GM12878 (cell line): ENCODE results near the gene AGAP1. TPM values are rescaled to one million over a fixed set of nuclear protein-coding genes. Genes with fewer than 3 reads are reported as not detected.

Experiments used
- ATAC-seq: fragments of 200-7000 bp; cut with Tn5 transposase; 3 replicates; pipeline ENCODE4 v1.9.1; 2020; ENCODE audit warnings: mild to moderate bottlenecking, moderate library complexity
- BruUV-seq: library from RNA; stranded (reverse); fragments of 400-500 nt; replicated peaks from 2 replicates; lab custom pipeline; 2021; lab: Mats Ljungman, UMichigan
- CTCF ChIA-PET: fragments of 300-600 bp; sonication (Branson Sonifier 250); formaldehyde crosslinking; extraction: SDS; loops from one replicate; lab custom pipeline; 2021; ENCODE audit warnings: inconsistent platforms; lab: Yijun Ruan, JAX
- POLR2A ChIA-PET: fragments of 350-600 bp; formaldehyde crosslinking; extraction: SDS; loops from one replicate; lab custom pipeline; 2021; ENCODE audit warnings: inconsistent platforms; lab: Charles Lee
- RAD21 ChIA-PET: fragments of 300-600 bp; sonication (Branson Sonifier 250); formaldehyde crosslinking; loops from one replicate; lab custom pipeline; 2023; ENCODE audit warnings: antibody characterized with exemption; ENCODE audit not compliant: unreplicated experiment; lab: Charles Lee
- SMC1A ChIA-PET: fragments of 300-600 bp; sonication (Branson Sonifier 250); formaldehyde crosslinking; loops from one replicate; lab custom pipeline; 2023; ENCODE audit not compliant: unreplicated experiment, uncharacterized antibody; lab: Charles Lee
- DNase-seq: peaks from one replicate; pipeline ENCODE4 v3.0.0-alpha.2; 2011; ENCODE audit warnings: low read depth, low spot score
- FAIRE-seq: peaks from 3 replicates; lab custom pipeline; 2011; peaks lifted over from hg19 to GRCh38; lab: Jason Lieb, UNC
- H2AFZ ChIP-seq: 2 replicates; pipeline ENCODE4 v1.6.0; 2011; ENCODE audit warnings: low read depth, low read length, control low read depth; ENCODE audit not compliant: control insufficient read depth
- H3K27ac ChIP-seq: 2 replicates; pipeline ENCODE4 v1.5.1; 2011; ENCODE audit warnings: control low read depth; ENCODE audit not compliant: control insufficient read depth, insufficient read depth
- H3K27me3 ChIP-seq, 2 experiments: replicated peaks in 1 of 2; 2 replicates each; pipeline versions ENCODE4 v1.6.0 to v1.6.1; 2011; ENCODE audit warnings: low read length in 1 of 2; ENCODE audit not compliant: control insufficient read depth in 2 of 2, insufficient read depth in 2 of 2
- H3K36me3 ChIP-seq, 2 experiments: 2 replicates each; pipeline ENCODE4 v1.5.1; 2011; ENCODE audit warnings: low read length in 1 of 2; ENCODE audit not compliant: control insufficient read depth in 2 of 2, insufficient read depth in 2 of 2
- H3K4me1 ChIP-seq: 2 replicates; pipeline ENCODE4 v1.6.1; 2011; ENCODE audit warnings: mild to moderate bottlenecking, low read length, moderate library complexity, mixed read lengths; ENCODE audit not compliant: control insufficient read depth, insufficient read depth
- H3K4me2 ChIP-seq: 2 replicates; pipeline ENCODE4 v1.6.0; 2011; ENCODE audit warnings: control low read depth; ENCODE audit not compliant: control insufficient read depth, insufficient read depth
- H3K4me3 ChIP-seq: fragments of 200-600 bp; sonication (generic); 2 replicates; pipeline ENCODE4 v1.5.1; 2016
- H3K79me2 ChIP-seq: 2 replicates; pipeline ENCODE4 v1.6.0; 2011; ENCODE audit warnings: low read length; ENCODE audit not compliant: control insufficient read depth, insufficient read depth
- H3K9ac ChIP-seq: 2 replicates; pipeline ENCODE4 v1.8.0; 2011; ENCODE audit warnings: low read length, control low read depth, mixed read lengths; ENCODE audit not compliant: control insufficient read depth, insufficient read depth
- H3K9me3 ChIP-seq: replicated peaks from 3 replicates; pipeline ENCODE4 v1.5.1; 2011; ENCODE audit warnings: mild to moderate bottlenecking, low read length; ENCODE audit not compliant: control insufficient read depth, insufficient read depth
- H4K20me1 ChIP-seq: 2 replicates; pipeline ENCODE4 v1.6.0; 2011; ENCODE audit not compliant: control insufficient read depth, insufficient read depth
- NFYB ChIP-seq: IDR thresholded peaks from 2 replicates; pipeline ENCODE4 v1.6.1; 2011; ENCODE audit warnings: low read depth, mild to moderate bottlenecking, low read length, improper control_type of control experiment, moderate library complexity; ENCODE audit not compliant: insufficient read depth
- NR2C1 ChIP-seq: fragments of 450-650 bp; IDR thresholded peaks from 2 replicates; pipeline ENCODE4 v1.6.1; 2017; ENCODE audit warnings: antibody characterized with exemption, mild to moderate bottlenecking, moderate library complexity
- PML ChIP-seq: IDR thresholded peaks from 2 replicates; pipeline ENCODE4 v1.6.1; 2012; ENCODE audit warnings: low read length, inconsistent platforms
- WGBS: methylation state at CpG from one replicate; pipeline ENCODE4 v1.1.6; 2016; ENCODE audit warnings: low lambda C conversion rate; ENCODE audit not compliant: insufficient replicate concordance, insufficient coverage; ENCODE audit errors: missing lambda C conversion rate; 5-methylcytosine and 5-hydroxymethylcytosine counted together
- in situ Hi-C: fragments of 300-500 bp; cut with MboI; formaldehyde crosslinking; loops from 9 replicates; pipeline ENCODE4 v1.14.3; 2018; ENCODE audit warnings: mixed read lengths
- intact Hi-C: fragments of 100-400 bp; cut with micrococcal nuclease; formaldehyde crosslinking; loops from one replicate; pipeline ENCODE4 v1.14.2; 2022; ENCODE audit not compliant: unreplicated experiment
- polyA plus RNA-seq, 11 experiments: library from polyadenylated mRNA; depleted of rRNA in 4 of 11; unstranded in 6 of 11; stranded (reverse) in 5 of 11; fragments of >200 nt; fragmentation: Nextera tagmentation in 4 of 11; fragmentation: Illumina TruSeq in 1 of 11; extraction: Ambion mirVana in 4 of 11; extraction: Trizol in 1 of 11; gene quantifications; 1 replicate in 1 of 11; 2 replicates in 10 of 11; pipeline versions ENCODE4 v1.2.1 to v1.2.3, GENCODE V29; 2011 to 2016; ENCODE audit warnings: inconsistent platforms in 2 of 11, missing spikeins in 2 of 11, low read depth in 1 of 11
- total RNA-seq, 4 experiments: library from RNA; depleted of rRNA in 3 of 4; stranded (reverse); fragments of >200 nt in 3 of 4; fragmentation: Illumina TruSeq in 1 of 4; extraction: Trizol in 1 of 4; gene quantifications; 2 replicates each; pipeline versions ENCODE4 v1.2.1 to v1.2.3, GENCODE V29; 2013 to 2021
- TF ChIP-seq, protein P1 (sequence below): fragments of 450-650 bp; IDR thresholded peaks from 2 replicates; pipeline ENCODE4 v1.6.1; 2016; ENCODE audit warnings: mild to moderate bottlenecking, moderate library complexity, borderline replicate concordance
- TF ChIP-seq, protein P2 (sequence below): fragments of 450-650 bp; IDR thresholded peaks from 2 replicates; pipeline ENCODE4 v1.6.1; 2018; ENCODE audit warnings: borderline replicate concordance, mild to moderate bottlenecking; ENCODE audit not compliant: partially characterized antibody
- TF ChIP-seq, protein P3 (sequence below): IDR thresholded peaks from 2 replicates; pipeline ENCODE4 v1.6.1; 2012; ENCODE audit warnings: improper control_type of control experiment, low read depth, low read length; ENCODE audit not compliant: insufficient replicate concordance
- TF ChIP-seq, protein P4 (sequence below): fragments of 450-650 bp; IDR thresholded peaks from 2 replicates; pipeline ENCODE4 v1.6.1; 2017; ENCODE audit warnings: mild to moderate bottlenecking, moderate library complexity

The AGAP1 gene
- total and polyA plus RNA-seq, 10 of the 15 experiments (the other 5 are each of a cell fraction or from before 2014, with no cell fraction given) = 0.05 to 0.15 (median 0.06) TPM; not detected in 7

DNA sequence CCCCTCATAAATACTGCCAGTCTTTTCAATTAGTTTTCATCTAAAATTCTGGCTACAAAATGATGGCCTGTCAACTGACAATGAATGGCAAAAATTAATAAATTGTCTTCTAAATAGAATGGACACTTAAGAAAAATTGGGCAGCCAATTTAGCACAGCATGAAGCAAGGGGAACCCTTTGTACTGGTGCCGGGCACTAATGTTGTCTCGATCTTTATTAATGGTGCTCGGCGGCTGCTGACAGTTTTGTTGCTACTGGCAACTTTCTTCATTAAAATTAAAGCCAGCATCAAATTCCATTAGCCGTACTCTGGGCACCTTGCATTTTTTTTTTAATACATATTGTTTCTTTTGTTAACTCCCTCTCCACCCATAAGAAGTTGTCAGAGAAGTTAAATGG lies 365.0 kb downstream of the AGAP1 start:
- ChIA-PET CTCF (no interaction called here), POLR2A (no interaction called here), RAD21 (no interaction called here), SMC1A (no interaction called here)
- Histone ChIP-seq H3K36me3 (no peaks in the 10 kb centered on the region), H3K27me3 (no peaks in the 10 kb centered on the region), H3K4me3 (no peak overlapping the region), H3K9me3 (no peaks in the 10 kb centered on the region), H3K79me2 (no peaks in the 10 kb centered on the region), H2AFZ (no peak overlapping the region), H3K27ac (no peak overlapping the region), H3K4me1 (no peaks in the 10 kb centered on the region), H3K4me2 (no peak overlapping the region), H4K20me1 (no peaks in the 10 kb centered on the region), H3K9ac (no peak overlapping the region)
- no peak for ATAC-seq
- intact Hi-C loops (no loop called here), in situ Hi-C loops (no loop called here)
- no TSS peak for BruUV-seq
- 80% methylated on average over 5 of the region's 5 CpGs for WGBS
- FAIRE-seq = no peak
- DNase-seq = no peak
- TF ChIP-seq NR2C1 = no peak
- TF ChIP-seq, protein P1, sequence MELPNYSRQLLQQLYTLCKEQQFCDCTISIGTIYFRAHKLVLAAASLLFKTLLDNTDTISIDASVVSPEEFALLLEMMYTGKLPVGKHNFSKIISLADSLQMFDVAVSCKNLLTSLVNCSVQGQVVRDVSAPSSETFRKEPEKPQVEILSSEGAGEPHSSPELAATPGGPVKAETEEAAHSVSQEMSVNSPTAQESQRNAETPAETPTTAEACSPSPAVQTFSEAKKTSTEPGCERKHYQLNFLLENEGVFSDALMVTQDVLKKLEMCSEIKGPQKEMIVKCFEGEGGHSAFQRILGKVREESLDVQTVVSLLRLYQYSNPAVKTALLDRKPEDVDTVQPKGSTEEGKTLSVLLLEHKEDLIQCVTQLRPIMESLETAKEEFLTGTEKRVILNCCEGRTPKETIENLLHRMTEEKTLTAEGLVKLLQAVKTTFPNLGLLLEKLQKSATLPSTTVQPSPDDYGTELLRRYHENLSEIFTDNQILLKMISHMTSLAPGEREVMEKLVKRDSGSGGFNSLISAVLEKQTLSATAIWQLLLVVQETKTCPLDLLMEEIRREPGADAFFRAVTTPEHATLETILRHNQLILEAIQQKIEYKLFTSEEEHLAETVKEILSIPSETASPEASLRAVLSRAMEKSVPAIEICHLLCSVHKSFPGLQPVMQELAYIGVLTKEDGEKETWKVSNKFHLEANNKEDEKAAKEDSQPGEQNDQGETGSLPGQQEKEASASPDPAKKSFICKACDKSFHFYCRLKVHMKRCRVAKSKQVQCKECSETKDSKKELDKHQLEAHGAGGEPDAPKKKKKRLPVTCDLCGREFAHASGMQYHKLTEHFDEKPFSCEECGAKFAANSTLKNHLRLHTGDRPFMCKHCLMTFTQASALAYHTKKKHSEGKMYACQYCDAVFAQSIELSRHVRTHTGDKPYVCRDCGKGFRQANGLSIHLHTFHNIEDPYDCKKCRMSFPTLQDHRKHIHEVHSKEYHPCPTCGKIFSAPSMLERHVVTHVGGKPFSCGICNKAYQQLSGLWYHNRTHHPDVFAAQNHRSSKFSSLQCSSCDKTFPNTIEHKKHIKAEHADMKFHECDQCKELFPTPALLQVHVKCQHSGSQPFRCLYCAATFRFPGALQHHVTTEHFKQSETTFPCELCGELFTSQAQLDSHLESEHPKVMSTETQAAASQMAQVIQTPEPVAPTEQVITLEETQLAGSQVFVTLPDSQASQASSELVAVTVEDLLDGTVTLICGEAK = no peak
- TF ChIP-seq NFYB = no peak
- TF ChIP-seq, protein P2, sequence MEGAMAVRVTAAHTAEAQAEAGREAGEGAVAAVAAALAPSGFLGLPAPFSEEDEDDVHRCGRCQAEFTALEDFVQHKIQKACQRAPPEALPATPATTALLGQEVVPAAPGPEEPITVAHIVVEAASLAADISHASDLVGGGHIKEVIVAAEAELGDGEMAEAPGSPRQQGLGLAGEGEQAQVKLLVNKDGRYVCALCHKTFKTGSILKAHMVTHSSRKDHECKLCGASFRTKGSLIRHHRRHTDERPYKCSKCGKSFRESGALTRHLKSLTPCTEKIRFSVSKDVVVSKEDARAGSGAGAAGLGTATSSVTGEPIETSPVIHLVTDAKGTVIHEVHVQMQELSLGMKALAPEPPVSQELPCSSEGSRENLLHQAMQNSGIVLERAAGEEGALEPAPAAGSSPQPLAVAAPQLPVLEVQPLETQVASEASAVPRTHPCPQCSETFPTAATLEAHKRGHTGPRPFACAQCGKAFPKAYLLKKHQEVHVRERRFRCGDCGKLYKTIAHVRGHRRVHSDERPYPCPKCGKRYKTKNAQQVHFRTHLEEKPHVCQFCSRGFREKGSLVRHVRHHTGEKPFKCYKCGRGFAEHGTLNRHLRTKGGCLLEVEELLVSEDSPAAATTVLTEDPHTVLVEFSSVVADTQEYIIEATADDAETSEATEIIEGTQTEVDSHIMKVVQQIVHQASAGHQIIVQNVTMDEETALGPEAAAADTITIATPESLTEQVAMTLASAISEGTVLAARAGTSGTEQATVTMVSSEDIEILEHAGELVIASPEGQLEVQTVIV = no peak
- TF ChIP-seq, protein P3, sequence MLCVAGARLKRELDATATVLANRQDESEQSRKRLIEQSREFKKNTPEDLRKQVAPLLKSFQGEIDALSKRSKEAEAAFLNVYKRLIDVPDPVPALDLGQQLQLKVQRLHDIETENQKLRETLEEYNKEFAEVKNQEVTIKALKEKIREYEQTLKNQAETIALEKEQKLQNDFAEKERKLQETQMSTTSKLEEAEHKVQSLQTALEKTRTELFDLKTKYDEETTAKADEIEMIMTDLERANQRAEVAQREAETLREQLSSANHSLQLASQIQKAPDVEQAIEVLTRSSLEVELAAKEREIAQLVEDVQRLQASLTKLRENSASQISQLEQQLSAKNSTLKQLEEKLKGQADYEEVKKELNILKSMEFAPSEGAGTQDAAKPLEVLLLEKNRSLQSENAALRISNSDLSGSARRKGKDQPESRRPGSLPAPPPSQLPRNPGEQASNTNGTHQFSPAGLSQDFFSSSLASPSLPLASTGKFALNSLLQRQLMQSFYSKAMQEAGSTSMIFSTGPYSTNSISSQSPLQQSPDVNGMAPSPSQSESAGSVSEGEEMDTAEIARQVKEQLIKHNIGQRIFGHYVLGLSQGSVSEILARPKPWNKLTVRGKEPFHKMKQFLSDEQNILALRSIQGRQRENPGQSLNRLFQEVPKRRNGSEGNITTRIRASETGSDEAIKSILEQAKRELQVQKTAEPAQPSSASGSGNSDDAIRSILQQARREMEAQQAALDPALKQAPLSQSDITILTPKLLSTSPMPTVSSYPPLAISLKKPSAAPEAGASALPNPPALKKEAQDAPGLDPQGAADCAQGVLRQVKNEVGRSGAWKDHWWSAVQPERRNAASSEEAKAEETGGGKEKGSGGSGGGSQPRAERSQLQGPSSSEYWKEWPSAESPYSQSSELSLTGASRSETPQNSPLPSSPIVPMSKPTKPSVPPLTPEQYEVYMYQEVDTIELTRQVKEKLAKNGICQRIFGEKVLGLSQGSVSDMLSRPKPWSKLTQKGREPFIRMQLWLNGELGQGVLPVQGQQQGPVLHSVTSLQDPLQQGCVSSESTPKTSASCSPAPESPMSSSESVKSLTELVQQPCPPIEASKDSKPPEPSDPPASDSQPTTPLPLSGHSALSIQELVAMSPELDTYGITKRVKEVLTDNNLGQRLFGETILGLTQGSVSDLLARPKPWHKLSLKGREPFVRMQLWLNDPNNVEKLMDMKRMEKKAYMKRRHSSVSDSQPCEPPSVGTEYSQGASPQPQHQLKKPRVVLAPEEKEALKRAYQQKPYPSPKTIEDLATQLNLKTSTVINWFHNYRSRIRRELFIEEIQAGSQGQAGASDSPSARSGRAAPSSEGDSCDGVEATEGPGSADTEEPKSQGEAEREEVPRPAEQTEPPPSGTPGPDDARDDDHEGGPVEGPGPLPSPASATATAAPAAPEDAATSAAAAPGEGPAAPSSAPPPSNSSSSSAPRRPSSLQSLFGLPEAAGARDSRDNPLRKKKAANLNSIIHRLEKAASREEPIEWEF = no peak
- TF ChIP-seq PML = no peak
- TF ChIP-seq, protein P4, sequence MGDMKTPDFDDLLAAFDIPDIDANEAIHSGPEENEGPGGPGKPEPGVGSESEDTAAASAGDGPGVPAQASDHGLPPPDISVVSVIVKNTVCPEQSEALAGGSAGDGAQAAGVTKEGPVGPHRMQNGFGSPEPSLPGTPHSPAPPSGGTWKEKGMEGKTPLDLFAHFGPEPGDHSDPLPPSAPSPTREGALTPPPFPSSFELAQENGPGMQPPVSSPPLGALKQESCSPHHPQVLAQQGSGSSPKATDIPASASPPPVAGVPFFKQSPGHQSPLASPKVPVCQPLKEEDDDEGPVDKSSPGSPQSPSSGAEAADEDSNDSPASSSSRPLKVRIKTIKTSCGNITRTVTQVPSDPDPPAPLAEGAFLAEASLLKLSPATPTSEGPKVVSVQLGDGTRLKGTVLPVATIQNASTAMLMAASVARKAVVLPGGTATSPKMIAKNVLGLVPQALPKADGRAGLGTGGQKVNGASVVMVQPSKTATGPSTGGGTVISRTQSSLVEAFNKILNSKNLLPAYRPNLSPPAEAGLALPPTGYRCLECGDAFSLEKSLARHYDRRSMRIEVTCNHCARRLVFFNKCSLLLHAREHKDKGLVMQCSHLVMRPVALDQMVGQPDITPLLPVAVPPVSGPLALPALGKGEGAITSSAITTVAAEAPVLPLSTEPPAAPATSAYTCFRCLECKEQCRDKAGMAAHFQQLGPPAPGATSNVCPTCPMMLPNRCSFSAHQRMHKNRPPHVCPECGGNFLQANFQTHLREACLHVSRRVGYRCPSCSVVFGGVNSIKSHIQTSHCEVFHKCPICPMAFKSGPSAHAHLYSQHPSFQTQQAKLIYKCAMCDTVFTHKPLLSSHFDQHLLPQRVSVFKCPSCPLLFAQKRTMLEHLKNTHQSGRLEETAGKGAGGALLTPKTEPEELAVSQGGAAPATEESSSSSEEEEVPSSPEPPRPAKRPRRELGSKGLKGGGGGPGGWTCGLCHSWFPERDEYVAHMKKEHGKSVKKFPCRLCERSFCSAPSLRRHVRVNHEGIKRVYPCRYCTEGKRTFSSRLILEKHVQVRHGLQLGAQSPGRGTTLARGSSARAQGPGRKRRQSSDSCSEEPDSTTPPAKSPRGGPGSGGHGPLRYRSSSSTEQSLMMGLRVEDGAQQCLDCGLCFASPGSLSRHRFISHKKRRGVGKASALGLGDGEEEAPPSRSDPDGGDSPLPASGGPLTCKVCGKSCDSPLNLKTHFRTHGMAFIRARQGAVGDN = no peak
